RKO (cell line): ENCODE data around the gene ZBED2.
"Not testable (repeated sequence)": the region's sequence is repeated elsewhere in the genome, so short reads cannot be mapped to it uniquely, and the experiment has no call there.

ENCODE experiments used
- DNase-seq: peaks from one replicate; pipeline ENCODE4 v3.0.0-alpha.2; 2016; ENCODE audit warnings: low spot score

The ZBED2 gene

GRCh38 chr3:111571282-111571681 lies 23.9 kb downstream of the ZBED2 start:
- no peak for DNase-seq

DNA sequence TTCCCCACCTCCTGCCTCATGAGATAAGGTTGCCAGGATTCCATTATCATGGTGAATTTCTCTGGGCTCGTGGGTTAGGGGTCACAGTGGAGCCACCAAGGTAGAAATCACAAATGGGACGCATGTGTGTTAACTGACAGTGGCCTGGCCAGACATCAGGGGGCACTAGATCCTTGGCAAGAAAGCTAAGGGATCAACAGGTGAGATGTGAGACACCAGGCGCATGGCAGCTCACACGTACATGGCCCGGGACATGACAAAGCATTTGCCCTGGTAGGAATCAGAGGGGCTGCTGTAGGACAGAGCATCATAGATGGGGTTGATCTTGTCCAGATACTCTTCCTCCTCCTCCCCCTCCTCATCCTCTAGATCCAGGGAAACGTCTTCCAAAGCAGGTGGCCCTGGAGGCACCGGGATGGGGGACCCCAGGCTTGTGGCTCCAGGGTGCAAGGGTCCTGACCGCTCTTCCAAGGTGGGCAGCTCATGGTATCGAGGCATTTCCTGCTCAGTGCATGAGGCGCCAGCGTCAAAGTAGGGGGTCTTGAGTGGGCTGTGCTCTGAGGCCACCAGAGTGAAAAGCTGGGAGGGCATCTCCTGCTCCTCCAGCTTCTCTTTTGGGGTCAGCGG lies 24.6 kb downstream of the ZBED2 start:
- no peak for DNase-seq

- DNase-seq, result no peak
Observed at GRCh38 chr3:111568911-111569310, 26.2 kb downstream of the ZBED2 start.

GRCh38 chr3:111568355-111568754 lies 26.8 kb downstream of the ZBED2 start:
- no peak for DNase-seq

DNA sequence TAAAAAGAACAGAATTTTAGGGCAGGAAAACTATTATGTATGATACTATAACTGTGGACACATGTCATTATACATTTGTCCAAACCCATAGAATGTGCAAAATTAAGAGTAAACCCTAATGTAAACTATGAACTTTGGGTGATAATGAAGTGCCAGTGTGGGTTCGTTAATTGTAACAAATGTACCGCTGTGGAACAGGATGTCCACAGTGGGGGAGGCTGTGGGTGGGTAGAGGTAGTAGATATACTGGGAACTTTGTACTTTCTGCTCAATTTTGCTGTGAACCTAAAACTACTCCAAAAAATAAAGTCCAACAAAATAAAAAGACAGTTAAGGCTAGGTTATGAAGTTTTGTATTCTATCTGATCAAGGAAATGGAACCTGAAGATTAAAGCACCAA lies 28.3 kb downstream of the ZBED2 start:
- DNase-seq, result no peak

DNA sequence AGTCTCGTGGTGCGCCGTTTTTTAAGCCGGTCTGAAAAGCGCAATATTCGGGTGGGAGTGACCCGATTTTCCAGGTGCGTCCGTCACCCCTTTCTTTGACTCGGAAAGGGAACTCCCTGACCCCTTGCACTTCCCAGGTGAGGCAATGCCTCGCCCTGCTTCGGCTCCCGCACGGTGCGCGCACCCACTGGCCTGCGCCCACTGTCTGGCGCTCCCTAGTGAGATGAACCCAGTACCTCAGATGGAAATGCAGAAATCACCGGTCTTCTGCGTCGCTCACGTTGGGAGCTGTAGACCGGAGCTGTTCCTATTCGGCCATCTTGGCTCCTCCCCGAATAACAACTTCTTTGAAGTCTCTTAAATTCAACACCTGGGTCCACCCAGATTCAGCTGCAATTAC lies 33.2 kb downstream of the ZBED2 start:
- not testable (repeated sequence) for DNase-seq

DNA sequence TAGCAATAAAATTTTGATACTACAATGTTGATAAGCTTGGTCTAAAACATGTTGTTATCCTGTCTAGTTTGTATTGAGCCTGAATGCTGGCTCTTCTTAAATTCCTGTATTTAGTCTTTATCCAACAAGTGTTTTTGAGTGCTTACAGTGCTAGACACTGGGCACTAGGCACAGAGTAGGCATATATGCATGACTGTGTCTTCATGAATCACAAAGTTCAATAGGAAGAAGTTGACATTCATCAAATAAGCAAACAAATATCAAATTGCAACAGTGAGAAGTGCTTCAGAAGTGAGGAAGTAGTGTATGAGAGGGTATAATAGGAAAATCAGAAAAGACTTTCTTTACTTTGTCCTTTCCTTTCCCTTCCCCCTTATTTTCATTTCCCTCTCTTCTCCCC lies 46.4 kb downstream of the ZBED2 start:
- no peak for DNase-seq

DNA sequence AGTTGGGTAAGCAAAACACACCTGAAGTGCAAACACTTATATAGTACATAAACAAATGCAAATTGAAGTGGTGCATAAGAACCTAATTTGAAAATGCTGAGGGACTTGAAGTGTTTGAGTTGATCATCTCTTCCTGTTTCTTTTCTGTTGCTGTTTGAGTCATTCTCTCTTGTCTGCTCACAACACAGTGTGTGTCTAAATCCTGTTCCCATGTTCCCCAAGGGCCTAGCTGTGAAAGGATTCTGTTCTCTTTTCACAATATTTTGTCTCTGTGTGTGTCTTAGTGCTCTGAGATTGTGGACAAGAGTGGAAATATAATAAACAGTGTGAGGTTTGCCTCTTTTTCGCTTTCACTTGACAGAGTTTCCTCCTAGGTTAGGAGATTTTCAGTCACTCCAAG lies 47.1 kb downstream of the ZBED2 start:
- DNase-seq, result no peak

- DNase-seq, result no peak
Observed at GRCh38 chr3:111547631-111548030, 47.5 kb downstream of the ZBED2 start.

- no peak for DNase-seq
Observed at GRCh38 chr3:111545349-111545748, 49.8 kb downstream of the ZBED2 start.
